Large intestine (tissue), 3 donors: ENCODE results near the gene SSR4. TPM values are rescaled to one million over a fixed set of nuclear protein-coding genes. Genes with fewer than 3 reads are reported as not detected.

Source experiments
- DNase-seq, 2 donors: peaks; one replicate each; pipeline versions ENCODE4 v3.0.0 to v3.0.0-alpha.2; 2013
- H3K27ac ChIP-seq: one replicate; pipeline ENCODE4 v1.5.1; 2013; ENCODE audit warnings: low read length
- H3K27me3 ChIP-seq: 2 replicates; pipeline ENCODE4 v1.6.1; 2013; ENCODE audit warnings: low read length; ENCODE audit not compliant: control insufficient read depth, insufficient read depth
- H3K36me3 ChIP-seq: 2 replicates; pipeline ENCODE4 v1.6.1; 2013; ENCODE audit warnings: low read length; ENCODE audit not compliant: control insufficient read depth, insufficient read depth
- H3K4me1 ChIP-seq: one replicate; pipeline ENCODE4 v1.6.1; 2013; ENCODE audit warnings: low read length; ENCODE audit not compliant: control insufficient read depth, insufficient read depth
- H3K4me3 ChIP-seq: one replicate; pipeline ENCODE4 v1.5.1; 2013; ENCODE audit warnings: low read length
- H3K9me3 ChIP-seq: one replicate; pipeline ENCODE4 v1.6.1; 2013; ENCODE audit warnings: mild to moderate bottlenecking, low read depth, low read length, moderate library complexity; ENCODE audit not compliant: control insufficient read depth
- WGBS: methylation state at CpG from one replicate; pipeline ENCODE4 v1.1.5; 2013; ENCODE audit warnings: low lambda C conversion rate; ENCODE audit not compliant: insufficient coverage; 5-methylcytosine and 5-hydroxymethylcytosine counted together
- polyA plus RNA-seq: library from polyadenylated mRNA; unstranded; fragments of 120-200 nt; gene quantifications from one replicate; pipeline ENCODE4 v1.2.1, GENCODE V29; 2013

The SSR4 gene
- polyA plus RNA-seq, 1 donor, result 240 TPM

- peaks cover 3% of the 10 kb centered on the region for H3K9me3 ChIP-seq
- DNase-seq, result no peak
- WGBS, result no CpG with 5 or more reads among the region's 24 CpGs
- H3K4me1 ChIP-seq, result no peaks in the 10 kb centered on the region
- H3K27me3 ChIP-seq, result peaks cover 11% of the 10 kb centered on the region
- peaks cover 8% of the 10 kb centered on the region for H3K36me3 ChIP-seq
- H3K4me3 ChIP-seq, result no peak overlapping the region
- H3K27ac ChIP-seq, result no peak overlapping the region
Observed at GRCh38 chrX:153781428-153782047, 12.9 kb upstream of the SSR4 start.

- no peaks in the 10 kb centered on the region for H3K4me1 ChIP-seq
- WGBS, result no CpG with 5 or more reads among the region's 11 CpGs
- no peak overlapping the region for H3K4me3 ChIP-seq
Observed at GRCh38 chrX:153782313-153782712, 12.2 kb upstream of the SSR4 start.

GRCh38 chrX:153782871-153783270, 11.6 kb upstream of the SSR4 start:
- Histone ChIP-seq H3K27me3 (peaks cover 11% of the 10 kb centered on the region), H3K9me3 (peaks cover 3% of the 10 kb centered on the region), H3K27ac (no peak overlapping the region), H3K4me1 (no peaks in the 10 kb centered on the region), H3K36me3 (peaks cover 17% of the 10 kb centered on the region), H3K4me3 (no peak overlapping the region)
- WGBS, result no CpG with 5 or more reads among the region's 14 CpGs
- no peak for DNase-seq

More at GRCh38 chrX:153782313-153782712, 12.2 kb upstream of the SSR4 start:
- H3K27ac ChIP-seq, result no peak overlapping the region
- H3K9me3 ChIP-seq, result peaks cover 3% of the 10 kb centered on the region
- no peak for DNase-seq
- H3K27me3 ChIP-seq, result peaks cover 11% of the 10 kb centered on the region
- peaks cover 15% of the 10 kb centered on the region for H3K36me3 ChIP-seq

- WGBS, result no CpG with 5 or more reads among the region's 24 CpGs
- Histone ChIP-seq H3K4me3 (no peak overlapping the region), H3K4me1 (no peaks in the 10 kb centered on the region), H3K27ac (no peak overlapping the region), H3K36me3 (peaks cover 19% of the 10 kb centered on the region), H3K9me3 (peaks cover 3% of the 10 kb centered on the region), H3K27me3 (peaks cover 11% of the 10 kb centered on the region)
- no peak for DNase-seq
Observed at GRCh38 chrX:153783378-153784013, 11.0 kb upstream of the SSR4 start.

GRCh38 chrX:153784325-153784967, 10.0 kb upstream of the SSR4 start:
- Histone ChIP-seq H3K4me3 (no peak overlapping the region), H3K27me3 (peaks cover 11% of the 10 kb centered on the region), H3K4me1 (no peaks in the 10 kb centered on the region), H3K36me3 (peaks cover 19% of the 10 kb centered on the region), H3K9me3 (no peaks in the 10 kb centered on the region), H3K27ac (no peak overlapping the region)
- no peak for DNase-seq
- no CpG with 5 or more reads among the region's 27 CpGs for WGBS

- no peaks in the 10 kb centered on the region for H3K9me3 ChIP-seq
- no peak overlapping the region for H3K27ac ChIP-seq
- no peak for DNase-seq
- H3K4me1 ChIP-seq, result no peaks in the 10 kb centered on the region
- H3K36me3 ChIP-seq, result peaks cover 21% of the 10 kb centered on the region
- H3K4me3 ChIP-seq, result no peak overlapping the region
- no peaks in the 10 kb centered on the region for H3K27me3 ChIP-seq
- no CpG with 5 or more reads among the region's 15 CpGs for WGBS
Observed at GRCh38 chrX:153786669-153787068, 7.8 kb upstream of the SSR4 start.

GRCh38 chrX:153789654-153790053, 4.8 kb upstream of the SSR4 start:
- Histone ChIP-seq H3K4me1 (no peaks in the 10 kb centered on the region), H3K27me3 (no peaks in the 10 kb centered on the region), H3K27ac (no peak overlapping the region), H3K9me3 (no peaks in the 10 kb centered on the region), H3K36me3 (peaks cover 23% of the 10 kb centered on the region), H3K4me3 (no peak overlapping the region)
- WGBS, result no CpG with 5 or more reads among the region's 12 CpGs
- DNase-seq, result no peak

- no peak for DNase-seq
- peaks cover 19% of the 10 kb centered on the region for H3K36me3 ChIP-seq
- no CpG with 5 or more reads among the region's 17 CpGs for WGBS
- H3K4me1 ChIP-seq, result peaks cover 10% of the 10 kb centered on the region
- H3K27me3 ChIP-seq, result no peaks in the 10 kb centered on the region
- H3K4me3 ChIP-seq, result no peak overlapping the region
- H3K9me3 ChIP-seq, result no peaks in the 10 kb centered on the region
- no peak overlapping the region for H3K27ac ChIP-seq
Observed at GRCh38 chrX:153791104-153791852, 3.2 kb upstream of the SSR4 start.

GRCh38 chrX:153792368-153792767, 2.1 kb upstream of the SSR4 start:
- Histone ChIP-seq H3K36me3 (peaks cover 17% of the 10 kb centered on the region), H3K27ac (no peak overlapping the region), H3K27me3 (no peaks in the 10 kb centered on the region), H3K4me1 (peaks cover 10% of the 10 kb centered on the region), H3K4me3 (no peak overlapping the region), H3K9me3 (no peaks in the 10 kb centered on the region)
- no peak for DNase-seq
- no CpG with 5 or more reads among the region's 6 CpGs for WGBS

- Histone ChIP-seq H3K9me3 (no peaks in the 10 kb centered on the region), H3K27ac (peak overlapping the region; percentile 97), H3K4me3 (peak overlapping the region; percentile 93), H3K36me3 (peaks cover 21% of the 10 kb centered on the region), H3K27me3 (no peaks in the 10 kb centered on the region), H3K4me1 (peaks cover 10% of the 10 kb centered on the region)
- peak in 1 of 2 donors; percentile 19 for DNase-seq
- WGBS, result no CpG with 5 or more reads among the region's 7 CpGs
Observed at GRCh38 chrX:153793291-153793690, 1.2 kb upstream of the SSR4 start.
